ENCODE results near the gene C5orf22. TPM values are rescaled to one million over a fixed set of nuclear protein-coding genes. Genes with fewer than 3 reads are reported as not detected.
"Not testable (repeated sequence)": the region's sequence is repeated elsewhere in the genome, so short reads cannot be mapped to it uniquely, and the experiment has no call there.

C5orf22 gene
- polyA plus RNA-seq, 1 donor from 2014 or later = 20.3 TPM

DNA sequence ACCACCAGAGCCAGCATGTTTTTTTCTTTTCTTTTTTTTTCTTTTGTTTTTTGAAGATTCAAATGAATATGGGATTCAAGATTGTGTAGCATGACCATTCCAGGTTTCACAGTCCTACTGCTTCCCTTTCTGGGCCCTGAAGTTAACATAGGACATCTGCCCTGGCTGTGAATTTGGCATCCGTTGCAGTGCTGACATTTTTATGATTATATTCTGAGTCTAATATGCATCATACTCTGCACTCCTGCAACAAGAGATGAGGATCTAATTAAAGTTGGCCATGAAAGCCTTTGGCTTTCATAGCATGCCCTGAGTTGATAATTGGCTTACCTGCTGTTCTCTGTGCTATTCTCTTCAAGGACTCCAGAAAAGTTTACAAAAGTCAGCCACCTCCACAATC, 29.8 kb downstream of the C5orf22 start:
- H3K9me3 ChIP-seq (ENCODE audit: low read length) = no peaks in the 10 kb centered on the region
- H3K27me3 ChIP-seq (ENCODE audit: insufficient read depth, low read depth, low read length) = no peaks in the 10 kb centered on the region
- no peaks in the 10 kb centered on the region for H3K79me2 ChIP-seq (replicated peaks; ENCODE audit: insufficient read depth, low read length)
- H3F3A ChIP-seq (ENCODE audit: insufficient read depth, low read length, poor library complexity, severe bottlenecking) = no peaks in the 10 kb centered on the region
- no peak overlapping the region for H3K4me2 ChIP-seq (ENCODE audit: low read length)
- H4K20me1 ChIP-seq (ENCODE audit: insufficient read depth) = no peaks in the 10 kb centered on the region
- no peak overlapping the region for H3K27ac ChIP-seq (ENCODE audit: low read length)
- no peaks in the 10 kb centered on the region for H3K36me3 ChIP-seq (ENCODE audit: insufficient read depth, low read length)
- no peak overlapping the region for H3K9ac ChIP-seq (ENCODE audit: low read length)
- H2AFZ ChIP-seq (ENCODE audit: low read depth, low read length) = no peak overlapping the region
- H3K9me2 ChIP-seq (ENCODE audit: insufficient read depth, low read length) = no peaks in the 10 kb centered on the region
- no peak overlapping the region for H3K4me3 ChIP-seq (ENCODE audit: low read length)
- TF ChIP-seq EZH2 (IDR thresholded peaks at IDR 0.05; ENCODE audit: borderline replicate concordance, insufficient read depth, low read length, poor library complexity, severe bottlenecking) = no peak
- TF ChIP-seq, protein P1, sequence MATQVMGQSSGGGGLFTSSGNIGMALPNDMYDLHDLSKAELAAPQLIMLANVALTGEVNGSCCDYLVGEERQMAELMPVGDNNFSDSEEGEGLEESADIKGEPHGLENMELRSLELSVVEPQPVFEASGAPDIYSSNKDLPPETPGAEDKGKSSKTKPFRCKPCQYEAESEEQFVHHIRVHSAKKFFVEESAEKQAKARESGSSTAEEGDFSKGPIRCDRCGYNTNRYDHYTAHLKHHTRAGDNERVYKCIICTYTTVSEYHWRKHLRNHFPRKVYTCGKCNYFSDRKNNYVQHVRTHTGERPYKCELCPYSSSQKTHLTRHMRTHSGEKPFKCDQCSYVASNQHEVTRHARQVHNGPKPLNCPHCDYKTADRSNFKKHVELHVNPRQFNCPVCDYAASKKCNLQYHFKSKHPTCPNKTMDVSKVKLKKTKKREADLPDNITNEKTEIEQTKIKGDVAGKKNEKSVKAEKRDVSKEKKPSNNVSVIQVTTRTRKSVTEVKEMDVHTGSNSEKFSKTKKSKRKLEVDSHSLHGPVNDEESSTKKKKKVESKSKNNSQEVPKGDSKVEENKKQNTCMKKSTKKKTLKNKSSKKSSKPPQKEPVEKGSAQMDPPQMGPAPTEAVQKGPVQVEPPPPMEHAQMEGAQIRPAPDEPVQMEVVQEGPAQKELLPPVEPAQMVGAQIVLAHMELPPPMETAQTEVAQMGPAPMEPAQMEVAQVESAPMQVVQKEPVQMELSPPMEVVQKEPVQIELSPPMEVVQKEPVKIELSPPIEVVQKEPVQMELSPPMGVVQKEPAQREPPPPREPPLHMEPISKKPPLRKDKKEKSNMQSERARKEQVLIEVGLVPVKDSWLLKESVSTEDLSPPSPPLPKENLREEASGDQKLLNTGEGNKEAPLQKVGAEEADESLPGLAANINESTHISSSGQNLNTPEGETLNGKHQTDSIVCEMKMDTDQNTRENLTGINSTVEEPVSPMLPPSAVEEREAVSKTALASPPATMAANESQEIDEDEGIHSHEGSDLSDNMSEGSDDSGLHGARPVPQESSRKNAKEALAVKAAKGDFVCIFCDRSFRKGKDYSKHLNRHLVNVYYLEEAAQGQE (IDR thresholded peaks at IDR 0.05; ENCODE audit: borderline replicate concordance) = no peak
- TF ChIP-seq, protein P2, sequence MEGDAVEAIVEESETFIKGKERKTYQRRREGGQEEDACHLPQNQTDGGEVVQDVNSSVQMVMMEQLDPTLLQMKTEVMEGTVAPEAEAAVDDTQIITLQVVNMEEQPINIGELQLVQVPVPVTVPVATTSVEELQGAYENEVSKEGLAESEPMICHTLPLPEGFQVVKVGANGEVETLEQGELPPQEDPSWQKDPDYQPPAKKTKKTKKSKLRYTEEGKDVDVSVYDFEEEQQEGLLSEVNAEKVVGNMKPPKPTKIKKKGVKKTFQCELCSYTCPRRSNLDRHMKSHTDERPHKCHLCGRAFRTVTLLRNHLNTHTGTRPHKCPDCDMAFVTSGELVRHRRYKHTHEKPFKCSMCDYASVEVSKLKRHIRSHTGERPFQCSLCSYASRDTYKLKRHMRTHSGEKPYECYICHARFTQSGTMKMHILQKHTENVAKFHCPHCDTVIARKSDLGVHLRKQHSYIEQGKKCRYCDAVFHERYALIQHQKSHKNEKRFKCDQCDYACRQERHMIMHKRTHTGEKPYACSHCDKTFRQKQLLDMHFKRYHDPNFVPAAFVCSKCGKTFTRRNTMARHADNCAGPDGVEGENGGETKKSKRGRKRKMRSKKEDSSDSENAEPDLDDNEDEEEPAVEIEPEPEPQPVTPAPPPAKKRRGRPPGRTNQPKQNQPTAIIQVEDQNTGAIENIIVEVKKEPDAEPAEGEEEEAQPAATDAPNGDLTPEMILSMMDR (IDR thresholded peaks at IDR 0.05; ENCODE audit: poor library complexity, severe bottlenecking) = no peak

DNA sequence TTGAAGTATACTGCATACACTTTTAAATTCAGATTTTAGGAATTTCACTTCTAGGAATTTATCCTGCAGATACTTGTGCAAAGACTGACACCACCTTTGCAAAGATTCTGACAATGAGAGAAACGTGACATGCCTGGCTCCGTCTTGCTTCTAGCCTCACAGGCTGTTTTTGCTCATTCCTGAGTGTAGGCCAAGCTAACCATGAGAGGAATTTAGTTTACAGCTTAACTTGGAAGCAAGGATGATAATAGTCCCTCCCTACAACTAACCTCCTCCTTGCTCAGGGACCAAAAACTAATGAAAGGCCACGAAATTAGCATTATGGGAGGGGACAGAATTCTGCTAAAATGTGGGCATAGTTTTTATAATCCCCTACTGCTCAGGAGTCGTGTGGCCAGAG, 31.1 kb downstream of the C5orf22 start:
- no peak overlapping the region for H3K4me2 ChIP-seq (ENCODE audit: low read length)
- no peaks in the 10 kb centered on the region for H3K9me3 ChIP-seq (ENCODE audit: low read length)
- H4K20me1 ChIP-seq (ENCODE audit: insufficient read depth) = no peaks in the 10 kb centered on the region
- TF ChIP-seq, protein P2 (IDR thresholded peaks at IDR 0.05; ENCODE audit: poor library complexity, severe bottlenecking) = no peak
- TF ChIP-seq MXI1 (conservative IDR thresholded peaks at IDR 0.05; ENCODE audit: poor library complexity, severe bottlenecking) (no peak), SMC3 (conservative IDR thresholded peaks at IDR 0.05; ENCODE audit: poor library complexity) (no peak), RAD21 (conservative IDR thresholded peaks at IDR 0.05) (no peak), POLR2AphosphoS5 (IDR thresholded peaks at IDR 0.05) (no peak), EZH2 (IDR thresholded peaks at IDR 0.05; ENCODE audit: borderline replicate concordance, insufficient read depth, low read length, poor library complexity, severe bottlenecking) (no peak), TAF1 (IDR thresholded peaks at IDR 0.05; ENCODE audit: low read depth) (no peak), EP300 (conservative IDR thresholded peaks at IDR 0.05; ENCODE audit: poor library complexity, severe bottlenecking) (no peak)
- TF ChIP-seq, protein P1 (IDR thresholded peaks at IDR 0.05; ENCODE audit: borderline replicate concordance) = no peak
- no peak overlapping the region for H3K27ac ChIP-seq (ENCODE audit: low read length)
- no peak overlapping the region for H2AFZ ChIP-seq (ENCODE audit: low read depth, low read length)
- no peaks in the 10 kb centered on the region for H3K79me2 ChIP-seq (replicated peaks; ENCODE audit: insufficient read depth, low read length)
- H3K27me3 ChIP-seq (ENCODE audit: insufficient read depth, low read depth, low read length) = no peaks in the 10 kb centered on the region
- no peaks in the 10 kb centered on the region for H3K36me3 ChIP-seq (ENCODE audit: insufficient read depth, low read length)
- H3K4me3 ChIP-seq (ENCODE audit: low read length) = no peak overlapping the region
- H3K9ac ChIP-seq (ENCODE audit: low read length) = no peak overlapping the region
- H3F3A ChIP-seq (ENCODE audit: insufficient read depth, low read length, poor library complexity, severe bottlenecking) = no peaks in the 10 kb centered on the region
- H3K9me2 ChIP-seq (ENCODE audit: insufficient read depth, low read length) = no peaks in the 10 kb centered on the region

DNA sequence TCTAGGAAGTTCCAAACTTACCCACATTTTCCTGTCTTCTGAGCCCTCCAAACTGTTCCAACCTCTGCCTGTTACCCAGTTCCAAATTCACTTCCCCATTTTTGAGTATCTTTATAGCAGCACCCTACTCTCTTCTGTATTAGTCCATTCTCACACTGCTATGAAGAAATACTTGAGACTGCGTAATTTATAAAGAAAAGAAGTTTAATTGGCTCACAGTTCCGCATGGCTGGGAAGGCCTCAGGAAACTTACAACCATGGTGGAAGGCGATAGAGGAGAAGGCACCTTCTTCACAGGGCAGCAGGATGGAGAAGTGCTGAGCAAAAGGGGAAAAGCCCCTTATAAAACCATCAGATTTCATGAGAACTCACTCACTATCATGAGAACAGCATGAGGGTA, 34.3 kb downstream of the C5orf22 start:
- not testable (repeated sequence) for H3K9me2 ChIP-seq (ENCODE audit: insufficient read depth, low read length); H3K36me3 ChIP-seq (ENCODE audit: insufficient read depth, low read length); H3F3A ChIP-seq (ENCODE audit: insufficient read depth, low read length, poor library complexity, severe bottlenecking); H2AFZ ChIP-seq (ENCODE audit: low read depth, low read length); H3K9me3 ChIP-seq (ENCODE audit: low read length); H3K4me3 ChIP-seq (ENCODE audit: low read length); H3K27me3 ChIP-seq (ENCODE audit: insufficient read depth, low read depth, low read length); H3K4me2 ChIP-seq (ENCODE audit: low read length); H3K9ac ChIP-seq (ENCODE audit: low read length); H4K20me1 ChIP-seq (ENCODE audit: insufficient read depth); H3K79me2 ChIP-seq (replicated peaks; ENCODE audit: insufficient read depth, low read length); H3K27ac ChIP-seq (ENCODE audit: low read length)

Data from neural cell (in vitro differentiated cells).